Prostate gland (tissue), 2 donors: ENCODE measurements around the gene TPSD1.
"Not testable (repeated sequence)": the region's sequence is repeated elsewhere in the genome, so short reads cannot be mapped to it uniquely, and the experiment has no call there.

Source experiments
- POLR2A ChIP-seq: fragments of 450-650 bp; IDR thresholded peaks from one replicate; pipeline ENCODE4 v1.6.1; 2016; ENCODE audit warnings: antibody characterized with exemption, mild to moderate bottlenecking
- POLR2AphosphoS5 ChIP-seq: sonication (generic); formaldehyde crosslinking; IDR thresholded peaks from one replicate; pipeline ENCODE4 v1.6.1; 2017; ENCODE audit warnings: antibody characterized with exemption
- TF ChIP-seq, protein P1 (sequence below), 4 experiments: fragments of 200-600 bp in 2 of 4; fragments of 450-650 bp in 2 of 4; sonication (generic) in 2 of 4; IDR thresholded peaks; 1 replicate in 3 of 4; 2 replicates in 1 of 4; pipeline ENCODE4 v1.5.1; 2016 to 2019; ENCODE audit warnings: antibody characterized with exemption in 4 of 4, mild to moderate bottlenecking in 2 of 4, moderate library complexity in 2 of 4

DNA sequence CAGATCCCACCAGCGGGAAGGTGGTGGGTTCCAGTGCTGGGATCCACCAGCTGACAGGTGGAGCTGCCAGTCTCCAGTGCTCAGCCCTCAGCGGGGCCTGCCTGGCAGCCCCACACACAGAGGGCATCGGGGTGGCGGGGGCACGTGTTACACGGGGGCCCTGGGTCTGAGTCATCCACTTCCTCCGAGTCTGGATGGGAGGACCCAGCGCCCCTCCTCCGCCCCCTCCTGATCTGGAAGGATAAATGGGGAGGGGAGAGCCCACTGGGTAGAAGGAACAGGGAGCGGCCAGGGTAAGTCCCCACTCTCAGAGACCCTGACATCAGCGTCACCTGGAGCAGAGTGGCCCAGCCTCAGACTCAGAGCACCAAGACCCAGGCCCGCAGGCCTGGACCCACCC is 15.4 kb upstream of the TPSD1 start, which contains the start of gene TPSAB1:
- TF ChIP-seq POLR2A, POLR2AphosphoS5: not testable (repeated sequence)
- TF ChIP-seq, protein P1, sequence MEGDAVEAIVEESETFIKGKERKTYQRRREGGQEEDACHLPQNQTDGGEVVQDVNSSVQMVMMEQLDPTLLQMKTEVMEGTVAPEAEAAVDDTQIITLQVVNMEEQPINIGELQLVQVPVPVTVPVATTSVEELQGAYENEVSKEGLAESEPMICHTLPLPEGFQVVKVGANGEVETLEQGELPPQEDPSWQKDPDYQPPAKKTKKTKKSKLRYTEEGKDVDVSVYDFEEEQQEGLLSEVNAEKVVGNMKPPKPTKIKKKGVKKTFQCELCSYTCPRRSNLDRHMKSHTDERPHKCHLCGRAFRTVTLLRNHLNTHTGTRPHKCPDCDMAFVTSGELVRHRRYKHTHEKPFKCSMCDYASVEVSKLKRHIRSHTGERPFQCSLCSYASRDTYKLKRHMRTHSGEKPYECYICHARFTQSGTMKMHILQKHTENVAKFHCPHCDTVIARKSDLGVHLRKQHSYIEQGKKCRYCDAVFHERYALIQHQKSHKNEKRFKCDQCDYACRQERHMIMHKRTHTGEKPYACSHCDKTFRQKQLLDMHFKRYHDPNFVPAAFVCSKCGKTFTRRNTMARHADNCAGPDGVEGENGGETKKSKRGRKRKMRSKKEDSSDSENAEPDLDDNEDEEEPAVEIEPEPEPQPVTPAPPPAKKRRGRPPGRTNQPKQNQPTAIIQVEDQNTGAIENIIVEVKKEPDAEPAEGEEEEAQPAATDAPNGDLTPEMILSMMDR (IDR thresholded peaks at IDR 0.05), result not testable (repeated sequence)
